ENCODE data around the gene TSG101. TPM values are rescaled to one million over a fixed set of nuclear protein-coding genes. Genes with fewer than 3 reads are reported as not detected.

The TSG101 gene
- total and polyA plus RNA-seq, 8 donors = 30.3 to 125 (median 65.6) TPM

- no peak overlapping the region for H3K27ac ChIP-seq
- H3K4me1 ChIP-seq = no peaks in the 10 kb centered on the region
- H3K27me3 ChIP-seq = no peaks in the 10 kb centered on the region
- intact Hi-C loops (cut with DNase I; ENCODE audit: low total_unique reads) = no loop called here
- DNase-seq = no peak
- TF ChIP-seq CTCF (IDR thresholded peaks at IDR 0.05) (no peak), POLR2A (IDR thresholded peaks at IDR 0.05) (no peak), EP300 (IDR thresholded peaks at IDR 0.05) (no peak), POLR2AphosphoS5 (IDR thresholded peaks at IDR 0.05) (no peak)
- no peaks in the 10 kb centered on the region for H3K9me3 ChIP-seq
- peaks cover 35 to 95% (median 86%) of the 10 kb centered on the region in 4 donors for H3K36me3 ChIP-seq
- no peak overlapping the region for H3K4me3 ChIP-seq
Measured at GRCh38 chr11:18566406-18566805, 39.7 kb upstream of the TSG101 start.

- TF ChIP-seq CTCF (IDR thresholded peaks at IDR 0.05) (no peak), EP300 (IDR thresholded peaks at IDR 0.05) (no peak), POLR2AphosphoS5 (IDR thresholded peaks at IDR 0.05) (no peak), POLR2A (IDR thresholded peaks at IDR 0.05) (no peak)
- DNase-seq = no peak
- no peaks in the 10 kb centered on the region for H3K9me3 ChIP-seq
- H3K4me3 ChIP-seq = no peak overlapping the region
- H3K27me3 ChIP-seq = no peaks in the 10 kb centered on the region
- intact Hi-C loops (cut with DNase I; ENCODE audit: low total_unique reads) = no loop called here
- H3K27ac ChIP-seq = no peak overlapping the region
- H3K36me3 ChIP-seq = peaks cover 46 to 91% (median 86%) of the 10 kb centered on the region in 4 donors
- no peaks in the 10 kb centered on the region for H3K4me1 ChIP-seq
Measured at GRCh38 chr11:18564149-18564548, 37.4 kb upstream of the TSG101 start.

GRCh38 chr11:18563090-18563730 lies 36.5 kb upstream of the TSG101 start:
- TF ChIP-seq EP300 (IDR thresholded peaks at IDR 0.05) (no peak), POLR2A (IDR thresholded peaks at IDR 0.05) (no peak), POLR2AphosphoS5 (IDR thresholded peaks at IDR 0.05) (no peak), CTCF (IDR thresholded peaks at IDR 0.05) (no peak)
- H3K27ac ChIP-seq = no peak overlapping the region
- H3K4me3 ChIP-seq = no peak overlapping the region
- DNase-seq = no peak
- WGBS, 5 donors = 85 to 94% (median 92%) methylated on average over 2 of the region's 2 CpGs
- peaks cover 55 to 95% (median 90%) of the 10 kb centered on the region in 4 donors for H3K36me3 ChIP-seq
- no peaks in the 10 kb centered on the region for H3K4me1 ChIP-seq
- H3K27me3 ChIP-seq = no peaks in the 10 kb centered on the region
- intact Hi-C loops (cut with DNase I; ENCODE audit: low total_unique reads) = no loop called here
- H3K9me3 ChIP-seq = no peaks in the 10 kb centered on the region

GRCh38 chr11:18548001-18548400 lies 21.3 kb upstream of the TSG101 start:
- intact Hi-C loops (cut with DNase I; ENCODE audit: low total_unique reads) = no loop called here
- no peak for DNase-seq
- Histone ChIP-seq H3K9me3 (no peaks in the 10 kb centered on the region), H3K27me3 (no peaks in the 10 kb centered on the region), H3K27ac (no peak overlapping the region), H3K36me3 (peaks cover 17 to 98% (median 89%) of the 10 kb centered on the region in 4 donors), H3K4me1 (no peaks in the 10 kb centered on the region), H3K4me3 (no peak overlapping the region)
- WGBS, 5 donors = 59 to 75% (median 73%) methylated on average over 2 of the region's 2 CpGs
- TF ChIP-seq CTCF (IDR thresholded peaks at IDR 0.05) (no peak), EP300 (IDR thresholded peaks at IDR 0.05) (no peak), POLR2A (IDR thresholded peaks at IDR 0.05) (no peak), POLR2AphosphoS5 (IDR thresholded peaks at IDR 0.05) (no peak)
